Suprapubic skin (tissue), 3 donors: ENCODE results near the gene CLEC16A.

Experiments
- CTCF ChIP-seq, 2 donors: fragments of 200-600 bp in 1 of 2; fragments of 450-650 bp in 1 of 2; sonication (generic) in 1 of 2; IDR thresholded peaks; one replicate each; pipeline ENCODE4 v1.5.1; 2016 to 2019; ENCODE audit warnings: antibody characterized with exemption in 2 of 2, mild to moderate bottlenecking in 1 of 2, moderate library complexity in 1 of 2
- POLR2A ChIP-seq, 2 donors: fragments of 450-650 bp; IDR thresholded peaks; one replicate each; pipeline ENCODE4 v1.6.1; 2017; ENCODE audit warnings: antibody characterized with exemption in 2 of 2, mild to moderate bottlenecking in 2 of 2, moderate library complexity in 2 of 2

GRCh38 chr16:11073407-11073999 is 129.1 kb downstream of the CLEC16A start:
- TF ChIP-seq CTCF (IDR thresholded peaks at IDR 0.05) (no peak), POLR2A (IDR thresholded peaks at IDR 0.05) (no peak)
